Measurements from ENCODE around the gene GAS2L1.

DNA sequence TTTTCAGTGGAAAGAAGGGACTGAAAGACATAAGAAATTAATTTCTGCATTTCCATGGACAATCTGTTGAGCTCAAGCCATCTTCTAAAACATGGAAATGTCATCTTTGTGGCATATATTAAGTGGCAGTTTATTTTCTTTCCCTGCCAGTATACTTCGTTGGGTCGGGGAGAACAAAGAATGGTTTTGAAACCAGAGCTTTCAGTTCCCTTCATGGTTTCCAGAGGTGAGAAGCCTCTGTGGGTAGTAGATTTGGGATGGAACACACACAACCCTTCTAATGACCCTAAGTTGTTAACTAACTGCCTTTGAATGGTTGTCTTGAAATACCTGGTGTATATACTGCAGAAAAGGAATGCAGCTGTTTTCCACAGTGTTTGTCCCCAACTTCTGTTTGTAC is 17.6 kb upstream of the GAS2L1 start:
- TF ChIP-seq, protein P1, sequence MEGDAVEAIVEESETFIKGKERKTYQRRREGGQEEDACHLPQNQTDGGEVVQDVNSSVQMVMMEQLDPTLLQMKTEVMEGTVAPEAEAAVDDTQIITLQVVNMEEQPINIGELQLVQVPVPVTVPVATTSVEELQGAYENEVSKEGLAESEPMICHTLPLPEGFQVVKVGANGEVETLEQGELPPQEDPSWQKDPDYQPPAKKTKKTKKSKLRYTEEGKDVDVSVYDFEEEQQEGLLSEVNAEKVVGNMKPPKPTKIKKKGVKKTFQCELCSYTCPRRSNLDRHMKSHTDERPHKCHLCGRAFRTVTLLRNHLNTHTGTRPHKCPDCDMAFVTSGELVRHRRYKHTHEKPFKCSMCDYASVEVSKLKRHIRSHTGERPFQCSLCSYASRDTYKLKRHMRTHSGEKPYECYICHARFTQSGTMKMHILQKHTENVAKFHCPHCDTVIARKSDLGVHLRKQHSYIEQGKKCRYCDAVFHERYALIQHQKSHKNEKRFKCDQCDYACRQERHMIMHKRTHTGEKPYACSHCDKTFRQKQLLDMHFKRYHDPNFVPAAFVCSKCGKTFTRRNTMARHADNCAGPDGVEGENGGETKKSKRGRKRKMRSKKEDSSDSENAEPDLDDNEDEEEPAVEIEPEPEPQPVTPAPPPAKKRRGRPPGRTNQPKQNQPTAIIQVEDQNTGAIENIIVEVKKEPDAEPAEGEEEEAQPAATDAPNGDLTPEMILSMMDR (IDR thresholded peaks at IDR 0.05) = no peak
- no peak for TF ChIP-seq POLR2A (IDR thresholded peaks at IDR 0.05)
